ACC112 (cell line): Measurements from ENCODE around the gene HTT.

Source experiments
- H2AFZ ChIP-seq: fragments of 200-600 bp; sonication (generic); one replicate; pipeline ENCODE4 v1.6.0; 2017; ENCODE audit warnings: antibody characterized with exemption, low read length; ENCODE audit not compliant: unreplicated experiment
- H3K27ac ChIP-seq: fragments of 200-600 bp; sonication (generic); 2 replicates; pipeline ENCODE4 v1.5.1; 2014; ENCODE audit warnings: low read depth, mild to moderate bottlenecking, antibody characterized with exemption, low read length, moderate library complexity
- H3K27me3 ChIP-seq: fragments of 200-600 bp; sonication (generic); 2 replicates; pipeline ENCODE4 v1.6.1; 2014; ENCODE audit warnings: mild to moderate bottlenecking, antibody characterized with exemption, low read length, moderate library complexity, mixed read lengths; ENCODE audit not compliant: insufficient read depth
- H3K36me3 ChIP-seq: fragments of 200-600 bp; sonication (generic); 2 replicates; pipeline ENCODE4 v1.6.1; 2016; ENCODE audit warnings: mild to moderate bottlenecking, antibody characterized with exemption, low read length, moderate library complexity, mixed read lengths; ENCODE audit not compliant: insufficient read depth
- H3K4me1 ChIP-seq: fragments of 200-600 bp; sonication (generic); one replicate; pipeline ENCODE4 v1.6.1; 2016; ENCODE audit warnings: low read length, mixed read lengths; ENCODE audit not compliant: insufficient read depth, unreplicated experiment, control insufficient read depth
- H3K4me3 ChIP-seq: fragments of 200-600 bp; sonication (generic); 2 replicates; pipeline ENCODE4 v1.5.1; 2014; ENCODE audit warnings: mild to moderate bottlenecking, low read depth, low read length
- H3K79me2 ChIP-seq: fragments of 200-600 bp; sonication (generic); one replicate; pipeline ENCODE4 v1.6.0; 2016; ENCODE audit warnings: low read length; ENCODE audit not compliant: control insufficient read depth, unreplicated experiment, insufficient read depth

The HTT gene

DNA sequence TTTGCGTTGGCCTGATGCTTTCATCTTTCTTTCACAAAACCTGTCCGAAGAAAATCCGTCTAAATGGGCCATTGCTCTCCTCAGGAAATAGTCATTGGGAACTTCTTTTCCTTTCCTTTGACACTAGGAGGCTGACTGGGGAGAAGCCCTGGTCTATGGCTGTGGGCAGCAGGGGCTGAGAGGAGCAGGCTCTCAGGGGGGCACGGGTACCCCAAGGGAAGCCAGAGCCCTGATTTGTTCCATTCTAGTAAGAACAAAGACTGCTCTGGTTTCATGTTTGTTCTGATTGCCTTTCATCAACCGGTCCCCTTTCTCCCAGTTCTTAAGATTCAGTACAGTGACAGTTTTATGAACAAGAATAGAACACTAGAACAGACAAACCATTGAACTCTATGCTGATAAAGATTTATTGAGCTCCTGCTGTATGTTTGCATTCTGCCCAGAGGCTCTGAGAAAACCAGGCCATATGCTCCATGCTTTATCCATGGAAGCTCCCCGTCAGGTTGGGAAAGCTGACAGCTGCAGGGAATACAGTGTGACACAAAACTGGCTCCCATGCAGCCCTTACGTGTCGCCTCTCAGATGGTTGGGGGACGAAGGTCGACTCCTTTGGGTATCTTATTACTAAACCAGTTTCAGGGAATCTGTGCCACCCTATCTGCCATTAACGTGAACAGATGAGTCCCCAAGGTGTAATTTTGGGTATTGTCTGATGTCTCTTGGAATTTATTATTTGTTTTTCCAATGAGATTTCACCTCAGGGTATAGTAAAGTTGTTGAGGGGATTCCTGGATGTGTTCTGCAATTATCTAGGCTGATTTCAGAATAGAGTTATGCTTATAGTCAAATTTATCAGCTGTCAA, 102.1 kb downstream of the HTT start:
- no peaks in the 10 kb centered on the region for H3K4me1 ChIP-seq
- H3K36me3 ChIP-seq = peaks cover 25% of the 10 kb centered on the region
- H3K27me3 ChIP-seq = no peaks in the 10 kb centered on the region
- H3K79me2 ChIP-seq = no peaks in the 10 kb centered on the region
- H3K27ac ChIP-seq = no peak overlapping the region
- no peak overlapping the region for H2AFZ ChIP-seq
- H3K4me3 ChIP-seq = no peak overlapping the region

DNA sequence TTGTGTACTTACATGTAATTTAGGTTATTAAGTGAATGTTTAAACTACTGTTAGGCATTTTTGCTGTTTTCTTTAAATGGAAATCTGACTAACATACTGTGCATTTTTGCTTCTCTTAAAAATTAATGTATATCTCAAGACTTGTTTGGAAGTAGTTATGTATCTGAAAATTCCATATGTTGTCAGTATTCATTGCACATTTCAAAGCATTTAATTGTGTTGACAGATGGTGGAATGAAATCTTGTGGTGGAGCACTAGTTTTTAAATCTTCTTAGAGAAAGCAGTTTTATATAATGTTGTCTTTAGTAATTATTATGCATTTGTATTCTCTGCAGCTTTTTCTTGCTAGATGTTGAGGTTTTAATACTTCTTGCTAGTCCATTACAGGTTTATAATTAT, 102.9 kb downstream of the HTT start:
- no peaks in the 10 kb centered on the region for H3K79me2 ChIP-seq
- H3K36me3 ChIP-seq = peaks cover 19% of the 10 kb centered on the region
- H3K27ac ChIP-seq = no peak overlapping the region
- H3K4me1 ChIP-seq = no peaks in the 10 kb centered on the region
- no peak overlapping the region for H2AFZ ChIP-seq
- no peaks in the 10 kb centered on the region for H3K27me3 ChIP-seq
- no peak overlapping the region for H3K4me3 ChIP-seq

DNA sequence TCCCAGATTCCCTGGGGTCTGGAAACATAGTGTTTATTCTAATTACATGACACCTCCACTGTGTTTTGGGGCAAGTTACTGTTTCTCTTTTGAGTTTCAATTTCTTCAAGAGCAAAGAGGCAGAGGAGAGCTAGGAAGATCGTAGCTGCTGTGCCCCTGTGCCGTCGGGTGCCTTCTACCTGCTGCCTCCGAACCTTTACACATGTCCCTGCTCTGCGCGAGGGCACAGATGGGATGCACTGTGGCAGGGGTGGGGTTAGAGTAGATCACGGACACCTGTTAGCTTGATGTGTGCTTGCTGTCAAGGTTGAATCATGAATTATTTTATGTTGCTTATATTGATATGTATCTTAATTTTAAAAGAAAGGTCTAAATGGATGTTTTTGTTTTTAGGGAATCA, 103.4 kb downstream of the HTT start:
- no peak overlapping the region for H2AFZ ChIP-seq
- peaks cover 16% of the 10 kb centered on the region for H3K36me3 ChIP-seq
- no peak overlapping the region for H3K4me3 ChIP-seq
- no peaks in the 10 kb centered on the region for H3K27me3 ChIP-seq
- no peak overlapping the region for H3K27ac ChIP-seq
- H3K4me1 ChIP-seq = no peaks in the 10 kb centered on the region
- no peaks in the 10 kb centered on the region for H3K79me2 ChIP-seq

DNA sequence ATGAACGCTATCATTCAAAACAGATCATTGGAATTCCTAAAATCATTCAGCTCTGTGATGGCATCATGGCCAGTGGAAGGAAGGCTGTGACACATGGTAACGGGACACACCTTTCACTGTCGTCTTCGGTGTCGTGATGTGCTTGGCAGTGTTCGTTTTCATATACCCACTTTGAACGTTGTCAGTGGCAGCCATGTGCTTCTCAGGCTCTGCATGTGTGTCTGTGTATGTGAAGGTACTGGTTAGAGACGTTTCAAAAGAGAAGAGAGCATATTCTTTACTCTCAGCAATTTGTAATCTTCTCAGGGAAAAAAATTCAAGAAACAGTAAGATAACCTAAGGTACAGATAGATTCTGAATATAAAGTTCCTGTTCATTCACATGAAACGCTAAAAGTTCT, 103.9 kb downstream of the HTT start:
- Histone ChIP-seq H3K4me1 (no peaks in the 10 kb centered on the region), H2AFZ (no peak overlapping the region), H3K36me3 (peaks cover 19% of the 10 kb centered on the region), H3K27me3 (no peaks in the 10 kb centered on the region), H3K79me2 (no peaks in the 10 kb centered on the region), H3K4me3 (no peak overlapping the region), H3K27ac (no peak overlapping the region)

DNA sequence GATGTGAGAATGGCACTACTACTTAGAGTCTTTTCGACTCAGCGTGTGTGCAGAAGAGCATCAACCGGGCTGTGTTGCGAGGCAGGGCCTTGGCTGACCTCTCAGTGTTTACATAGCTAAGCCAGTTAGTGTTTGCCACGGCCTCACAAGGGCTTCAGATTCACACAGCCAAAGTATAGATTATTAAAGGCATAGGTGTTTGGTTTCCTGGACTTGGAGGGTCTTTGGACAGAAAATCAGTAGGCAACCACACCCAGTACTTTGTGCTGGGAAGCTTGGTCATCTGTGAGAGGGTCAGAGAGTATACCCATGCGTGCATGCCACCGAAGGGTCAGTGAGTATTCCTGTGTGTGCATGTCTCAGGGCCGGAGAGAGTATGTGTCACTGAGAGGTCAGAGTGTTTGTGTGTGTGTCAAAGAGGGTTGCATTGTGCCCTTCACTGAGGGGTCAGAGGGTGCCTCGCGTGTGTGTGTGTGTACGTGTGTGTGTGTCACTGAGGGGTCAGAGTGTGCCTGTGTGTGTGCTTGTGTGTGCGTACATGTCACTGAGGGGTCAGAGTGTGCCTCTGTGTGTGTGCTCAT, 104.7 kb downstream of the HTT start:
- H3K36me3 ChIP-seq = peaks cover 19% of the 10 kb centered on the region
- H2AFZ ChIP-seq = no peak overlapping the region
- no peak overlapping the region for H3K4me3 ChIP-seq
- no peaks in the 10 kb centered on the region for H3K79me2 ChIP-seq
- H3K27ac ChIP-seq = no peak overlapping the region
- H3K4me1 ChIP-seq = no peaks in the 10 kb centered on the region
- no peaks in the 10 kb centered on the region for H3K27me3 ChIP-seq

DNA sequence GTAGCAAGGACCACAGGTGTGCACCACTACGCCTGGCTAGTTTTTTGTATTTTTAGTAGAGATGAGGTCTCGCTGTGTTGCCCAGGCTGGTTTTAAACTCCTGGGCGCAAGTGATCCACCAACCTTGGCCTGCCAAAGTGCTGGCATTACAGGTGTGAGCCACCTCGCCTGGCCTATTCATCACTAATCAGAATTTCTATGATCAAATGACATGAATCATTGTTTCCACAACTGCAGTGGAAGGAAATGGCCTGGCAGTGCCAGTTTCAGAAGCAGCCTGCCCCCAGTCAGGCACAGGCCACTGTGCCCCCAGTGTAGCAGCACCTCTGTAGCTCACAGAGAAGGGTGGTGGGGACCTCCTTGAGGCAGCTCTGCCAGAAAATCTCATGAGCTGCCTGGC, 108.5 kb downstream of the HTT start:
- H3K27ac ChIP-seq = no peak overlapping the region
- H3K36me3 ChIP-seq = peaks cover 14% of the 10 kb centered on the region
- H3K4me3 ChIP-seq = no peak overlapping the region
- no peaks in the 10 kb centered on the region for H3K79me2 ChIP-seq
- H2AFZ ChIP-seq = no peak overlapping the region
- no peaks in the 10 kb centered on the region for H3K4me1 ChIP-seq
- no peaks in the 10 kb centered on the region for H3K27me3 ChIP-seq

DNA sequence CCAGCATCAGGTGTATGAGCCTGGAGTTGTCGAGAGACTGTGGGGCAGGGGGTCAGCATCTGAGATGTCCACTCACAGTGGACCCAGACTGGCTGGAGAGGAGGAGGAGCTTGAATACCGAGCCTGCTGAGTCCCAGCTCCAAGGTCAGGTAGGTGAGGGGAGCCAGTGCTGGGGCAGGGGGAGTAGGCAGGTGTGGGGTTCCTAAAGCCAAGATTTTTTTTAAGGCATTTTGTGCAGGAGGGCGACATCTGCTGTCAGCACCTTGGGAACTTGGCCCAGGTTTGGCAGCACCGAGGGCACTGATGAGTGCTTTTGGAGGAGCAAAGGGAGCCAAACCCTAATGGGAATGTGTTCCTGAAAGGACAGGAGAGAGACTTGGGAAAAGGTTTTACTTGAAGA, 110.2 kb downstream of the HTT start:
- Histone ChIP-seq H3K79me2 (no peaks in the 10 kb centered on the region), H3K27ac (no peak overlapping the region), H3K27me3 (no peaks in the 10 kb centered on the region), H3K4me1 (no peaks in the 10 kb centered on the region), H3K36me3 (peaks cover 25% of the 10 kb centered on the region), H3K4me3 (no peak overlapping the region), H2AFZ (no peak overlapping the region)

DNA sequence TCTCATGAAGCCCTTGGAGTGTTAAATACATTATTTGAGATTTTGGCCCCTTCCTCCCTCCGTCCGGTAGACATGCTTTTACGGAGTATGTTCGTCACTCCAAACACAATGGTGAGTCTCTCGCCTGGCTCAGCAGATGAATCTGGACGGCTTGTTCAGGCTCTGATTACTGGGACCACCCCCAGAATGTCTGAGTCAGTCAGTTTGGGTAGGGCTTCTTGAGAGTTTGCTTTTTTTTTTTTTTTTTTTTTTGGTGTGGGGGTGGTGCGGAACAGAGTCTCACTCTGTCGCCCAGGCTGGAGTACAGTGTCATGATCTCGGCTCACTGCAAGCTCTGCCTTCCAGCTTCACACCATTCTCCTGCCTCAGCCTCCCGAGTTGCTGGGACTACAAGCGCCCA, 112.1 kb downstream of the HTT start:
- no peak overlapping the region for H3K27ac ChIP-seq
- no peak overlapping the region for H2AFZ ChIP-seq
- no peak overlapping the region for H3K4me3 ChIP-seq
- H3K36me3 ChIP-seq = peaks cover 29% of the 10 kb centered on the region
- no peaks in the 10 kb centered on the region for H3K27me3 ChIP-seq
- H3K4me1 ChIP-seq = no peaks in the 10 kb centered on the region
- no peaks in the 10 kb centered on the region for H3K79me2 ChIP-seq

DNA sequence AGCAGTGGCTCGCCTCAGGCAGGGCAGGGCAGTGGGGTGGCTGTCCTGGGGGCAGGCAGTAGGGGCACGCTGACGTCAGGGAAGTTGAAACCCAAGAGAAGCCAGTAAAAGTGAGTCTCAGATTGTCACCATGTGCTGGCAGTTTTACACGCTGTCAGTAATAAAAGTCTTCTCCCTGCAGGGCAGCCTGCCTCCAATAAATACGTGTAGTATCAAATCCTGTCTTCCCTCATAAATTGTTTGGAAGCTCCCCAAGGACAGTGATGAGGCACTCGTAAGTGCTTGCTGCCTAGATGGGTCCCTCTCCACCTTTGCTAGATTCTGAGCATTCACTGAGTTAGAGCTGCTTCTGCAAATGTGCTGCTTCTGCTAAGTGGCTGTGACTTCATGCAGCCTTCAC, 113.6 kb downstream of the HTT start:
- no peaks in the 10 kb centered on the region for H3K27me3 ChIP-seq
- H3K4me1 ChIP-seq = no peaks in the 10 kb centered on the region
- H3K79me2 ChIP-seq = no peaks in the 10 kb centered on the region
- H3K27ac ChIP-seq = no peak overlapping the region
- no peak overlapping the region for H3K4me3 ChIP-seq
- H3K36me3 ChIP-seq = peaks cover 29% of the 10 kb centered on the region
- no peak overlapping the region for H2AFZ ChIP-seq

DNA sequence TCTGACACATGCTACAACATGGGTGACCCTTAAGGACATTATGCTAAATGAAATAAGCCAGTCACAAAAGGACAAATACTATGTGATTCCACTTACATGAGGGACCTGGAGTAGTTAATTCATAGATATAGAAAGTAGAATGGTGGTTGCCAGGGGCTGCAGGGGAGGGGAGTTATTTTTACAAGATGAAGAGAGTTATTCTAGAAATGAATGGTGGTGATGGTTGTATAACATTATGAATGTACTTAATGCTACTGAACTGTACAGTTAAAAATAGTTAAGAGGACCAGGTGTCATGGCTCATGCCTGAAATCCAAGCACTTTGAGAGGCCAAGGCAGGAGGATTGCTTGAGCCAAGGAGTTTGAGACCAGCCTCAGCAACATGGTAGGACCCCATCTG, 115.0 kb downstream of the HTT start:
- H3K4me3 ChIP-seq = no peak overlapping the region
- no peak overlapping the region for H2AFZ ChIP-seq
- no peaks in the 10 kb centered on the region for H3K4me1 ChIP-seq
- no peaks in the 10 kb centered on the region for H3K27me3 ChIP-seq
- peaks cover 23% of the 10 kb centered on the region for H3K36me3 ChIP-seq
- H3K79me2 ChIP-seq = no peaks in the 10 kb centered on the region
- no peak overlapping the region for H3K27ac ChIP-seq

DNA sequence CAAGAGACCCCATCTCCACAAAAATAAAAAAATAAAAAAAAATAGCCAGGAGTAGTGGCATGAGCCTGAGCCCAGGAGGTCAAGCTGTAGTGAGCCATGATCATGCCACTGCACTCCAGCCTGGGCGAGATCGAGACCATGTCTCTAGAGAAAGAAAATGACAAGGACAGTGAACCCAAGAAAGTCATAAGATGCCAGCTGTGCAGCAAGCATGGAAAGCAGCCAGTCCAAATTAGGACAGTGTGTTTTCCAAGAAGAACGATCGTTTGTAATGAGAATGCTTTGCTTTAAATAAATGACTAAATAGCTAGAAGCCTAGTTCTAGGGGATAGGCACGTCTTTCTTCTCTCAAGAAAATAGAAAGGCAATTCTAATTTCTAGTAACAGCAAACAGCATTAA, 116.1 kb downstream of the HTT start:
- H3K27ac ChIP-seq = no peak overlapping the region
- no peaks in the 10 kb centered on the region for H3K27me3 ChIP-seq
- H3K4me1 ChIP-seq = no peaks in the 10 kb centered on the region
- H2AFZ ChIP-seq = no peak overlapping the region
- H3K79me2 ChIP-seq = no peaks in the 10 kb centered on the region
- peaks cover 23% of the 10 kb centered on the region for H3K36me3 ChIP-seq
- no peak overlapping the region for H3K4me3 ChIP-seq
